GM12801 (cell line): Measurements from ENCODE around the gene C2CD2.

Experiments
- TF ChIP-seq, protein P1 (sequence below): IDR thresholded peaks from one replicate; pipeline ENCODE4 v1.5.1; 2011; ENCODE audit warnings: control low read depth; ENCODE audit not compliant: insufficient read length; ENCODE audit errors: extremely low read depth

The C2CD2 gene

DNA sequence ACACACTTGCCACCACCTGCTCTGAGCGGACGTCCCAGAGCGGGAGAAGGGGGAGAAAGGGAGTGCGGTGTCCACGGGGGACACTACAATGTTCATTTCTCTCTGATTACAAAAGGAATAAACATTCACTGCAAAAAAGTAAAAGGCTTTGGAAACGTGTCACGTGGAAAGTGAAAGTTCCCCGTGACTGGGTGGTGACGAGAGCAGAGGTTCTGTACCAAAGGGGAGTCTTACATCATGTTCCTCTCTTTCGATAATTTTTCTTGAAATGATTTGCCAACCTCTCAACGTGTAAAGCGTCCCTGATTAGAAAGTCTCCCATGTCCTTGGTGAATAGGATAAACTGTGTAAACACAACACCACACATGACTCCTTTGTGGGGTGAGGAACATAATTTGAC is 52.7 kb downstream of the C2CD2 start:
- TF ChIP-seq, protein P1, sequence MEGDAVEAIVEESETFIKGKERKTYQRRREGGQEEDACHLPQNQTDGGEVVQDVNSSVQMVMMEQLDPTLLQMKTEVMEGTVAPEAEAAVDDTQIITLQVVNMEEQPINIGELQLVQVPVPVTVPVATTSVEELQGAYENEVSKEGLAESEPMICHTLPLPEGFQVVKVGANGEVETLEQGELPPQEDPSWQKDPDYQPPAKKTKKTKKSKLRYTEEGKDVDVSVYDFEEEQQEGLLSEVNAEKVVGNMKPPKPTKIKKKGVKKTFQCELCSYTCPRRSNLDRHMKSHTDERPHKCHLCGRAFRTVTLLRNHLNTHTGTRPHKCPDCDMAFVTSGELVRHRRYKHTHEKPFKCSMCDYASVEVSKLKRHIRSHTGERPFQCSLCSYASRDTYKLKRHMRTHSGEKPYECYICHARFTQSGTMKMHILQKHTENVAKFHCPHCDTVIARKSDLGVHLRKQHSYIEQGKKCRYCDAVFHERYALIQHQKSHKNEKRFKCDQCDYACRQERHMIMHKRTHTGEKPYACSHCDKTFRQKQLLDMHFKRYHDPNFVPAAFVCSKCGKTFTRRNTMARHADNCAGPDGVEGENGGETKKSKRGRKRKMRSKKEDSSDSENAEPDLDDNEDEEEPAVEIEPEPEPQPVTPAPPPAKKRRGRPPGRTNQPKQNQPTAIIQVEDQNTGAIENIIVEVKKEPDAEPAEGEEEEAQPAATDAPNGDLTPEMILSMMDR: no peak

DNA sequence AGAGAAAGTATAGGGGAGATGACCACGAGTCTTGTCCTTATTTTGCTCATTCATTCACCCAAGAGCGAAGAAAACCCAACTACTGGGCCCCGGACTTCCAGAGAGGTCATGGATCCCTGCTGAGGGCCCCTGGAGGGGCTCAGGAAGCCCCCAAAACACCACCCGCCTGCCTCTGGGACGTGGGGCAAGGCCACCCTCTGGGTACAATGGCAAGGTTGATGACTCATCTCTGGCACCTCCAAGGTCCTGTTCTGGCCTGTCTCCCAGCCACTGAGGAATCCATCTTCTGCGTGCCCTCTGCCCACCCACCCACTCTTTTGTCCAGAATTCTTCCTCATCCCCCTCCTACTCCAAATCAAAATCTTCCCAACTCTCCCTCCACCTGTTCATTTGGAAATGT is 53.4 kb downstream of the C2CD2 start:
- TF ChIP-seq, protein P1: no peak

DNA sequence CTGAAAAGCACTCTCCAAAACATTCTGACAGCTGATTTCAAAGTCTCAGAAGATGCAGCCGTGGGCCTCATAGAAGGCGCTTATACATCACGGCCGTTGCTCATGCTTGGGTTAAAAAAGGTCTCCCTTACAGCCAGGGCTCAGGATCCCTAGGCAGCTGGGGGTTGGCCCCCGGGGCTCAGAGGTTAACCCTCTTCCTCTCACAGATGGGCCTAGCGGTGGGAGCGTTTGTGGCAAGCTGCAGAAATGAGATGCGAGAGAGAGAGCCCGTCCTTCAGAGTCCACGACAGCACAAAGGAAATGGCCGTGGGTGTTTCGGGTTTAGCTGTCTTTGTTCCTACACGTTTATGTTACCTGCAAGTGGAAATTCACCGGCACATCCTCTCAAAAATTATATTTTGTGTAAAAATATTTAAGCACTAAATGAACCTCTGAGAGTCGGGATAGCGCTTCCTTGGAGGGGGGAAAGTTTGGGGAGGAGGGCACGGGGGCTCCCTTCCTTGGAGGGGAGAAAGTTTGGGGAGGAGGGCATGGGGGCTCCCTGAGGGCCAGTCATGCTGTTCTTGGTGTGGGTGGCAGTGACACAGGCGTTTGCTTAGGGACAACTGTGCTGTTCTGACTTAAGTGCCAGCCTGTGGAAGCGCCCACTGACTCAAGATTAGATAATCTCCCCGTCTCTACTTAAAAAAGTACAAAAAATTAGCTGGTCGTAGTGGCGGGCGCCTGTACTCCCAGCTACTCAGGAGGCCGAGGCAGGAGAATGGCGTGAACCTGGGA is 54.2 kb downstream of the C2CD2 start:
- TF ChIP-seq, protein P1: no peak

DNA sequence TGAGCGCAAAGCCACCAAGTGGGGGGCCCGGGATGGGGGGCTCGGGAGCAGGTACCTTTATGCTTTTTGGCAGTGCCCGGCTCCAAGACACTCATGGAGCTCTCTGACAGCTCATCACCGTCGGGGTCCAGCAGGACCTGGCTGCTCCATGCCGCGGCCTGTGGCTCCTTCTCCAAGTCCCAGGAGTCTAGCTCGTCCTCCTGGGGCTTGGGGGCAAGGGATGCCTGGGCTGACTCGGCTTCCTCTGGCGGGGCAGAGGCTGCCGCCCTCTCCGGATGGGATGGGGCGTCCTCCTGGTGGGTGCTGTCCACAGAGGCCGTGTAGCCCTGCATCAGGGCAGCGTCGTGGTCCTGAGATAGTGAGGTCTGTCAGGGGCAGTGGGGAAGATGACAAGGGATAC is 54.8 kb downstream of the C2CD2 start:
- TF ChIP-seq, protein P1: no peak

DNA sequence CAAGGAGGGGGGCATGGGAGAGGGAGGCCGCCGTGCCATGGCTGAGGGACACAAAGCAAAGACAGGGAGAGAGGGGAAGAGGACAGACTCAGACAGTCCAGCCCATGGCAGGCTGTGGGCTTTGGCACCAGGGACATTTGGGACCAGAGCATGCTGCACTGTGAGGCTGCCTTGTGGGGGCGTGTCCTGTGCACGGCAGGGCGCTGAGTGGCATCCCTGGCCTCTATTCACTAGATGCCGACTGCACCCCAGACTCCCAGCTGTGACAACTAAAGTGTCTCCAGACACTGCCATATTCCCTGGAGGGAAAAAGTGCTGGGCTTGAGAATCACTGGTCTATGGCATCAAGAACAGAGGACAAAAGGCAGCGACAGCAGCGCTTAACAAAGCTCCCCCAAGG is 56.1 kb downstream of the C2CD2 start:
- TF ChIP-seq, protein P1: no peak

DNA sequence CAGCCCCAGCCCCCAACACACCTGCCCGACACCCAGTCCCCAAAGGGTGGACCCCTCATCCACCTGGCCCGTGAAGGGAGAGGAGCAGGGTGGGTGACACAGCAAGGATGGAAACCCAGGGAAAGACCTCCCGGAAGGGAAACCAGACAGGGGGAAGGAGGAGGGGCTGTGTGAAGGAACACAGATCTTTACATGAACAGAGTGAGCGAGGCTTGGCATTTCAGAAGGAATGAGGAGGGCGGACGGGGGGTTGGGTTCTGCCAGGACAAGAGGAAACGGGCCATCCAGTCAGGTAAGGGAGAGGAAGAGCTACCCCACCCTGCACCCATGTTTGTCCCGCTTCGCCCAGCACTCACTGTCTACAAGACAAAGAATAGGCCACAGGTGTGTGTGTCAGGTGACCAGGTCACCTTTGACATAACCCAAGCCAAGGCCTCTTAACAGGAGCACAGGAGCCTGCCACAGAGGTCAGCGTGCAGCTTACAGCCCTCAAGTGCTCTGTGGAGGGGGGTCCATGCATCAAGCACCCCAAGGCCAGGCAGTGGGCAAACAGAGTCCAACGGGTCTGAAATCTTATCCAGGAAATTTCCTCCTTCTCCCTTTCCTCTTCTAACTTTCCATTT is 56.7 kb downstream of the C2CD2 start:
- TF ChIP-seq, protein P1: no peak

DNA sequence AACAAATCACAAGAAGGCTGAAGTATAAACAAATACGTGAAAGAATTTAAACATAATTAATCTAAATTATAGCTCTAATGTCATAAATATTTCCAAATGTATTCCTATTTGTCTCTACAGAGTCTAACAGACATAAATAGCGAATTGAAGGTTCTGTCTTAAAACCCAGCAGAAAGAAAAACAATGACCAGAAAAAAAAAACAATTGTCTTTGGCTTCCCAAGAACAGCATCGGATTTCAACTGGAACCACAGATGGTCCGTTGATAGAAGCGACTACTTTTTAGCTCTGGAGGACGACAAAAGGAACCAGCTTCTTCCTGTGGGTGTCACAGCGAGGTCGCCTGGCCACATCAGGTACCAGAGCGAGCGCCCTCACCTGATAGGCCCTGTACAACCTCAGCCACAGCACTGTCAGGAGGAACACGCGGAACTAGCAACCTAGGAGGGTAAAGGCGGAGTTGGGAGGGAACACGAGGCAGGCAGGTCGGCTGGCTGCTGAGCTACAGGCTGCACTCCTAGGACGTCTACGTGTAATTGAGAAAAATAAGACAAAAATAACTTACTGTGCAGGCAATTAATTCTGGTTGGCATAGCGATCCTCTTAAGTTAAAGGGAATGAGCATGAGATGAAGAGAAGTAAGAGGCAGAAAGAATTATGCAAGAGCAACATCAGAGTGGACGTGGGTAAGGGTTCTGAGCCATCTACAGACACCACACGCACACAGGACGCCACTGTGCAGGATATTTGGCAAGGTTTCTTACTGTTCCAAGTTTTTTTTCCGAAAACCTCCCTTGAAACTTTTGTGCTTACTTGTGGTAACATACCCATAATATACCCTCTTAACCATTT is 58.0 kb downstream of the C2CD2 start:
- TF ChIP-seq, protein P1: no peak
